Thyroid gland (tissue), 4 donors: ENCODE results near the gene PATJ. TPM values are rescaled to one million over a fixed set of nuclear protein-coding genes. Genes with fewer than 3 reads are reported as not detected.
"Not testable (repeated sequence)": the region's sequence is repeated elsewhere in the genome, so short reads cannot be mapped to it uniquely, and the experiment has no call there.

Source experiments
- DNase-seq, 2 donors: peaks; one replicate each; pipeline ENCODE4 v3.0.0-alpha.2; 2019
- H3K27ac ChIP-seq, 3 donors: fragments of 200-600 bp; sonication (generic); 1 replicate in 2 of 3; 2 replicates in 1 of 3; pipeline ENCODE4 v1.5.1; 2016 to 2019; ENCODE audit warnings: mild to moderate bottlenecking in 1 of 3, moderate library complexity in 1 of 3
- H3K27me3 ChIP-seq: fragments of 200-600 bp; sonication (generic); one replicate; pipeline ENCODE4 v1.5.1; 2019
- H3K36me3 ChIP-seq, 2 donors: fragments of 200-600 bp; sonication (generic); one replicate each; pipeline ENCODE4 v1.5.1; 2016 to 2019
- H3K4me1 ChIP-seq, 2 donors: fragments of 200-600 bp; sonication (generic); one replicate each; pipeline ENCODE4 v1.5.1; 2017 to 2019
- H3K4me3 ChIP-seq, 3 donors: fragments of 200-600 bp; sonication (generic); replicated peaks in 1 of 3; 1 replicate in 2 of 3; 2 replicates in 1 of 3; pipeline ENCODE4 v1.5.1; 2016; ENCODE audit warnings: mild to moderate bottlenecking in 1 of 3
- H3K9me3 ChIP-seq: fragments of 200-600 bp; sonication (generic); one replicate; pipeline ENCODE4 v1.5.1; 2017
- CTCF ChIP-seq, 6 experiments: fragments of 200-600 bp in 3 of 6; fragments of 450-650 bp in 3 of 6; sonication (generic) in 3 of 6; IDR thresholded peaks; one replicate each; pipeline ENCODE4 v1.5.1; 2016 to 2019; ENCODE audit warnings: antibody characterized with exemption in 6 of 6, mild to moderate bottlenecking in 2 of 6, inconsistent platforms in 1 of 6, moderate library complexity in 1 of 6
- POLR2A ChIP-seq, 2 donors: fragments of 450-650 bp; IDR thresholded peaks; one replicate each; pipeline ENCODE4 v1.6.1; 2017; ENCODE audit warnings: antibody characterized with exemption in 2 of 2, mild to moderate bottlenecking in 2 of 2, moderate library complexity in 1 of 2
- WGBS, 2 donors: methylation state at CpG; one replicate each; pipeline ENCODE4 v1.1.5; 2017; 5-methylcytosine and 5-hydroxymethylcytosine counted together
- intact Hi-C: fragments of 100-400 bp; cut with DNase I; formaldehyde crosslinking; loops from one replicate; pipeline ENCODE4 v1.15.1; 2023
- total RNA-seq, 4 donors: library from RNA; depleted of rRNA; stranded (reverse); fragments of >200 nt; gene quantifications; one replicate each; pipeline ENCODE4 v1.2.3, GENCODE V29; 2016

The PATJ gene
- total RNA-seq, 4 donors from 2014 or later = 94.7 to 221 (median 119) TPM

- no peaks in the 10 kb centered on the region for H3K27me3 ChIP-seq
- 46 to 52% methylated on average over 3 of the region's 3 CpGs for WGBS, 2 donors
- no peak overlapping the region for H3K27ac ChIP-seq
- H3K4me1 ChIP-seq = peaks cover 5 to 15% of the 10 kb centered on the region in 2 donors
- no peaks in the 10 kb centered on the region for H3K9me3 ChIP-seq
- DNase-seq = peak; percentile 50 to 52
- intact Hi-C loops = no loop called here
- H3K36me3 ChIP-seq = no peaks in the 10 kb centered on the region
- no peak overlapping the region for H3K4me3 ChIP-seq
- no peak for TF ChIP-seq CTCF (IDR thresholded peaks at IDR 0.05)
- no peak for TF ChIP-seq POLR2A (IDR thresholded peaks at IDR 0.05)
Measured at GRCh38 chr1:61961009-61961408, 218.7 kb downstream of the PATJ start.

GRCh38 chr1:61962631-61963030, 220.4 kb downstream of the PATJ start:
- Histone ChIP-seq H3K27ac (no peak overlapping the region), H3K27me3 (no peaks in the 10 kb centered on the region), H3K4me3 (no peak overlapping the region), H3K36me3 (no peaks in the 10 kb centered on the region), H3K4me1 (peaks cover 0 to 6% of the 10 kb centered on the region in 2 donors), H3K9me3 (no peaks in the 10 kb centered on the region)
- DNase-seq = no peak
- no peak for TF ChIP-seq CTCF (IDR thresholded peaks at IDR 0.05)
- no peak for TF ChIP-seq POLR2A (IDR thresholded peaks at IDR 0.05)
- 86 to 95% methylated on average over 3 of the region's 3 CpGs for WGBS, 2 donors
- intact Hi-C loops = no loop called here

GRCh38 chr1:61966450-61967225, 224.4 kb downstream of the PATJ start:
- WGBS, 2 donors = 93 to 95% methylated on average over 9 of the region's 9 CpGs
- H3K27me3 ChIP-seq, DNase-seq, H3K36me3 ChIP-seq, H3K4me1 ChIP-seq, H3K9me3 ChIP-seq, H3K27ac ChIP-seq, intact Hi-C loops, H3K4me3 ChIP-seq: not testable (repeated sequence)

- Histone ChIP-seq H3K4me1 (peaks cover 1 to 6% of the 10 kb centered on the region in 2 donors), H3K27ac (no peak overlapping the region), H3K27me3 (no peaks in the 10 kb centered on the region), H3K4me3 (no peak overlapping the region), H3K9me3 (no peaks in the 10 kb centered on the region), H3K36me3 (no peaks in the 10 kb centered on the region)
- intact Hi-C loops = no loop called here
- no peak for DNase-seq
- WGBS, 2 donors = 68 to 72% methylated on average over 3 of the region's 3 CpGs
- no peak for TF ChIP-seq POLR2A (IDR thresholded peaks at IDR 0.05)
- no peak for TF ChIP-seq CTCF (IDR thresholded peaks at IDR 0.05)
Measured at GRCh38 chr1:61967750-61968149, 225.5 kb downstream of the PATJ start.

- no peak for DNase-seq
- H3K4me3 ChIP-seq = no peak overlapping the region
- H3K4me1 ChIP-seq = peaks cover 6 to 8% of the 10 kb centered on the region in 2 donors
- intact Hi-C loops = no loop called here
- TF ChIP-seq CTCF (IDR thresholded peaks at IDR 0.05) = no peak
- no peak for TF ChIP-seq POLR2A (IDR thresholded peaks at IDR 0.05)
- H3K27me3 ChIP-seq = no peaks in the 10 kb centered on the region
- H3K27ac ChIP-seq = no peak overlapping the region
- H3K9me3 ChIP-seq = no peaks in the 10 kb centered on the region
- no peaks in the 10 kb centered on the region for H3K36me3 ChIP-seq
- 97 to 98% methylated on average over 1 of the region's 1 CpG for WGBS, 2 donors
Measured at GRCh38 chr1:61968869-61969268, 226.6 kb downstream of the PATJ start.
